GM23338 (cell line): ENCODE measurements around the gene IDUA.

Experiments
- CREB1 ChIP-seq: fragments of 250-450 bp; sonication (Bioruptor Pico); IDR thresholded peaks from 2 replicates; pipeline ENCODE4 v1.5.0; 2020; ENCODE audit warnings: low read depth, mild to moderate bottlenecking, moderate library complexity
- CTCF ChIP-seq, 2 experiments: fragments of 200-600 bp in 1 of 2; sonication (generic) in 1 of 2; conservative IDR thresholded peaks; 2 replicates each; pipeline versions ENCODE4 v1.5.1 to v1.6.1; 2016 to 2017; ENCODE audit warnings: antibody characterized with exemption in 2 of 2, low read depth in 2 of 2, mild to moderate bottlenecking in 2 of 2, moderate library complexity in 1 of 2
- ETS1 ChIP-seq: IDR thresholded peaks from 2 replicates; pipeline ENCODE4 v1.6.1; 2016; ENCODE audit warnings: antibody characterized with exemption
- EZH2 ChIP-seq: fragments of 200-600 bp; sonication (generic); IDR thresholded peaks from one replicate; pipeline ENCODE4 v1.8.0; 2017; ENCODE audit warnings: antibody characterized with exemption, mild to moderate bottlenecking, low read depth; ENCODE audit not compliant: unreplicated experiment
- EZH2phosphoT487 ChIP-seq: fragments of 200-600 bp; sonication (generic); IDR thresholded peaks from one replicate; pipeline ENCODE4 v1.8.1; 2018; ENCODE audit warnings: antibody characterized with exemption; ENCODE audit not compliant: unreplicated experiment
- NANOG ChIP-seq: IDR thresholded peaks from 2 replicates; pipeline ENCODE4 v1.6.1; 2016; ENCODE audit warnings: antibody characterized with exemption, borderline replicate concordance
- POLR2AphosphoS5 ChIP-seq: IDR thresholded peaks from 2 replicates; pipeline ENCODE4 v1.6.1; 2016; ENCODE audit warnings: antibody characterized with exemption, low read depth
- REST ChIP-seq: IDR thresholded peaks from one replicate; pipeline ENCODE4 v1.6.1; 2018; ENCODE audit warnings: antibody characterized with exemption; ENCODE audit not compliant: unreplicated experiment
- ZNF114 ChIP-seq: fragments of 250-450 bp; sonication (Bioruptor Pico); IDR thresholded peaks from 2 replicates; pipeline ENCODE4 v1.5.0; 2020; ENCODE audit warnings: mild to moderate bottlenecking, moderate library complexity
- ZNF462 ChIP-seq: fragments of 250-450 bp; sonication (Bioruptor Pico); IDR thresholded peaks from 2 replicates; pipeline ENCODE4 v1.5.0; 2020; ENCODE audit warnings: mild to moderate bottlenecking, moderate library complexity

- no peak for TF ChIP-seq CTCF (conservative IDR thresholded peaks at IDR 0.05; ENCODE audit: low read depth in 2 of 2)
- TF ChIP-seq REST: no peak
- no peak for TF ChIP-seq POLR2AphosphoS5
- no peak for TF ChIP-seq EZH2phosphoT487
- TF ChIP-seq ETS1: no peak
- no peak for TF ChIP-seq ZNF462 (CRISPR knock-in tag)
- no peak for TF ChIP-seq ZNF114 (CRISPR knock-in tag)
- peak; percentile 41 for TF ChIP-seq EZH2
- TF ChIP-seq CREB1 (CRISPR knock-in tag): no peak
- TF ChIP-seq NANOG: no peak
These were observed 16.6 kb downstream of the IDUA start for GRCh38 chr4:1003271-1004070.
